ENCODE data around the gene BAHCC1. TPM values are rescaled to one million over a fixed set of nuclear protein-coding genes. Genes with fewer than 3 reads are reported as not detected.

Gene BAHCC1
- total and polyA plus RNA-seq, 10 of the 15 experiments (the other 5 are each of a cell fraction or from before 2014, with no cell fraction given): 0.03 to 0.14 (median 0.11) TPM; not detected in 6

DNA sequence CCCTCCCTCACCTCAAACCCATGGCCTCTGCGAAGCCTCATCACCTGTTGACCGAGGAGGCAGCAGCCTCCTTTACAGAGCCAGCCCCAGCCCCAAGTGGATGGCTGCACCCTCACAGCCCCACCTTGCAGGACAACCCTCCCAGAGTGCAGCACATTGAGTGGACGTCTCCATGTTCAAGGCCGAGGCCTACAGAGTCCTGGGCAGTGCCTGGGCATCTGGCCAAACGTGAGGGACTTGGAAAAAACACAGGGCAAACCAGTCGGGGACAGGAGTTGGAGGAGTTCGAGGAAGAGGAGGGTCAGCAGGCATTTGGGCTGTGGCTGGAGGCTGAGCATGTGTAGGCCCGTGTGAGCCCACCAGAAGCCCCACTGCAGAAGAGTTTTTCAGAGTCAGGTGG is 77.8 kb downstream of the BAHCC1 start:
- H3K4me1 ChIP-seq (ENCODE audit: control insufficient read depth, insufficient read depth, low read length): no peaks in the 10 kb centered on the region
- no peak for DNase-seq (ENCODE audit: low read depth, low spot score)
- peaks cover 0 to 1% of the 10 kb centered on the region in 2 experiments; a peak in 1 of 4 replicates for H3K27me3 ChIP-seq (replicated peaks in 1 of 2; ENCODE audit: control insufficient read depth in 2 of 2, insufficient read depth in 2 of 2, low read length in 1 of 2)
- H3K9me3 ChIP-seq (replicated peaks; ENCODE audit: control insufficient read depth, insufficient read depth, low read length): no peaks in the 10 kb centered on the region; the same call in 2 of the 3 replicates
- no peaks in the 10 kb centered on the region for H3K36me3 ChIP-seq (ENCODE audit: control insufficient read depth in 2 of 2, insufficient read depth in 2 of 2, low read length in 1 of 2)
- no peak for ATAC-seq
- no peaks in the 10 kb centered on the region for H4K20me1 ChIP-seq (ENCODE audit: control insufficient read depth, insufficient read depth)
- in situ Hi-C loops (cut with MboI): no loop called here
- no peaks in the 10 kb centered on the region for H3K79me2 ChIP-seq (ENCODE audit: control insufficient read depth, insufficient read depth, low read length)
- no peak overlapping the region for H2AFZ ChIP-seq (ENCODE audit: control insufficient read depth, low read depth, low read length)
- ChIA-PET POLR2A (no interaction called here), RAD21 (ENCODE audit: unreplicated experiment) (no interaction called here), SMC1A (ENCODE audit: uncharacterized antibody, unreplicated experiment) (no interaction called here), CTCF (interaction anchor here (1.5 kb wide), 1 partner anchor 12 kb away, joined by 5 read pairs; no protein-coding TSS in a partner anchor)
- TF ChIP-seq ZNF207 (IDR thresholded peaks at IDR 0.05; ENCODE audit: borderline replicate concordance): no peak
- no peak for TF ChIP-seq E4F1 (IDR thresholded peaks at IDR 0.05; ENCODE audit: borderline replicate concordance, partially characterized antibody)
- TF ChIP-seq RB1 (IDR thresholded peaks at IDR 0.05; ENCODE audit: borderline replicate concordance): no peak
- TF ChIP-seq KLF5 (IDR thresholded peaks at IDR 0.05; ENCODE audit: partially characterized antibody): no peak
- TF ChIP-seq, protein P1, sequence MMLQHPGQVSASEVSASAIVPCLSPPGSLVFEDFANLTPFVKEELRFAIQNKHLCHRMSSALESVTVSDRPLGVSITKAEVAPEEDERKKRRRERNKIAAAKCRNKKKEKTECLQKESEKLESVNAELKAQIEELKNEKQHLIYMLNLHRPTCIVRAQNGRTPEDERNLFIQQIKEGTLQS (IDR thresholded peaks at IDR 0.05; ENCODE audit: borderline replicate concordance, extremely low read depth, low read depth, low read length): no peak
- no peak for TF ChIP-seq NR2C2 (IDR thresholded peaks at IDR 0.05; ENCODE audit: borderline replicate concordance, control insufficient read depth, insufficient read length, low read depth)
- TF ChIP-seq E2F4 (IDR thresholded peaks at IDR 0.05; ENCODE audit: low read depth, low read length): no peak
- TF ChIP-seq BRCA1 (IDR thresholded peaks at IDR 0.05; ENCODE audit: low read depth, low read length): no peak
- TF ChIP-seq FOXK2 (IDR thresholded peaks at IDR 0.05): no peak
- TF ChIP-seq, protein P2, sequence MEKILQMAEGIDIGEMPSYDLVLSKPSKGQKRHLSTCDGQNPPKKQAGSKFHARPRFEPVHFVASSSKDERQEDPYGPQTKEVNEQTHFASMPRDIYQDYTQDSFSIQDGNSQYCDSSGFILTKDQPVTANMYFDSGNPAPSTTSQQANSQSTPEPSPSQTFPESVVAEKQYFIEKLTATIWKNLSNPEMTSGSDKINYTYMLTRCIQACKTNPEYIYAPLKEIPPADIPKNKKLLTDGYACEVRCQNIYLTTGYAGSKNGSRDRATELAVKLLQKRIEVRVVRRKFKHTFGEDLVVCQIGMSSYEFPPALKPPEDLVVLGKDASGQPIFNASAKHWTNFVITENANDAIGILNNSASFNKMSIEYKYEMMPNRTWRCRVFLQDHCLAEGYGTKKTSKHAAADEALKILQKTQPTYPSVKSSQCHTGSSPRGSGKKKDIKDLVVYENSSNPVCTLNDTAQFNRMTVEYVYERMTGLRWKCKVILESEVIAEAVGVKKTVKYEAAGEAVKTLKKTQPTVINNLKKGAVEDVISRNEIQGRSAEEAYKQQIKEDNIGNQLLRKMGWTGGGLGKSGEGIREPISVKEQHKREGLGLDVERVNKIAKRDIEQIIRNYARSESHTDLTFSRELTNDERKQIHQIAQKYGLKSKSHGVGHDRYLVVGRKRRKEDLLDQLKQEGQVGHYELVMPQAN (conservative IDR thresholded peaks at IDR 0.05): no peak
- no peak for TF ChIP-seq ZNF217 (IDR thresholded peaks at IDR 0.05)
- no peak for TF ChIP-seq ASH2L (IDR thresholded peaks at IDR 0.05; ENCODE audit: borderline replicate concordance, low read depth)
- no peak for TF ChIP-seq EZH2 (IDR thresholded peaks at IDR 0.05; ENCODE audit: borderline replicate concordance, control insufficient read depth, low read depth, low read length)
- no peak for TF ChIP-seq BMI1 (IDR thresholded peaks at IDR 0.05; ENCODE audit: borderline replicate concordance)
- TF ChIP-seq PML (IDR thresholded peaks at IDR 0.05; ENCODE audit: low read length): no peak
- TF ChIP-seq MYB (IDR thresholded peaks at IDR 0.05; ENCODE audit: borderline replicate concordance, low read depth, low read length): no peak
- no peak for TF ChIP-seq SREBF2 (IDR thresholded peaks at IDR 0.05; ENCODE audit: low read length)
- TF ChIP-seq CBX3 (IDR thresholded peaks at IDR 0.05; ENCODE audit: borderline replicate concordance, low read depth): no peak
- TF ChIP-seq MXI1 (IDR thresholded peaks at IDR 0.05; ENCODE audit: low read depth, low read length): no peak
- TF ChIP-seq RFX5 (IDR thresholded peaks at IDR 0.05; ENCODE audit: low read depth, low read length): no peak
- BruUV-seq (replicated peaks): no TSS peak
- FAIRE-seq: no peak
- 19% methylated on average over 8 of the region's 8 CpGs for WGBS (ENCODE audit: insufficient coverage, insufficient replicate concordance, low lambda C conversion rate, missing lambda C conversion rate)
- H3K4me2 ChIP-seq (ENCODE audit: control insufficient read depth, insufficient read depth): no peak overlapping the region
- H3K27ac ChIP-seq (ENCODE audit: control insufficient read depth, insufficient read depth): no peak overlapping the region
- no peak overlapping the region for H3K9ac ChIP-seq (ENCODE audit: control insufficient read depth, insufficient read depth, low read length)
- H3K4me3 ChIP-seq: no peak overlapping the region
- intact Hi-C loops (cut with micrococcal nuclease; ENCODE audit: unreplicated experiment): no loop called here
